HG03460 (cell line): Measurements from ENCODE around the gene SLC7A6.

Experiments used
- ATAC-seq: cut with Tn5 transposase; IDR thresholded peaks from one replicate; pipeline ENCODE4 v1.9.1; 2021; ENCODE audit not compliant: unreplicated experiment

The SLC7A6 gene

GRCh38 chr16:68234188-68235107 is 29.9 kb upstream of the SLC7A6 start:
- ATAC-seq, result no peak

GRCh38 chr16:68235108-68235886 is 29.0 kb upstream of the SLC7A6 start:
- no peak for ATAC-seq

GRCh38 chr16:68235887-68236136 is 28.5 kb upstream of the SLC7A6 start, which contains the start of gene ESRP2:
Gene ESRP2, minus strand, starts transcription at chr16:68236127. Its CDS starts 82 bp downstream, at chr16:68236045.
- ATAC-seq, result no peak

- no peak for ATAC-seq
Measured at GRCh38 chr16:68236137-68236825, 28.0 kb upstream of the SLC7A6 start.

- no peak for ATAC-seq
Measured at GRCh38 chr16:68236826-68237242, 27.5 kb upstream of the SLC7A6 start.

GRCh38 chr16:68237243-68238028 is 26.9 kb upstream of the SLC7A6 start:
- peak; percentile 75 for ATAC-seq

GRCh38 chr16:68238029-68238345 is 26.3 kb upstream of the SLC7A6 start:
- ATAC-seq, result peak; percentile 12

- no peak for ATAC-seq
Measured at GRCh38 chr16:68242085-68242484, 22.2 kb upstream of the SLC7A6 start.

GRCh38 chr16:68242926-68243858 is 21.1 kb upstream of the SLC7A6 start:
- no peak for ATAC-seq

GRCh38 chr16:68244481-68244902 is 19.8 kb upstream of the SLC7A6 start:
- ATAC-seq, result no peak

GRCh38 chr16:68244903-68245853 is 19.1 kb upstream of the SLC7A6 start, which contains the start of gene PLA2G15:
Gene PLA2G15, plus strand, starts transcription at chr16:68245373. Its CDS starts 54 bp downstream, at chr16:68245427.
- peak; percentile 78 for ATAC-seq

GRCh38 chr16:68246121-68246520 is 18.2 kb upstream of the SLC7A6 start:
- ATAC-seq, result no peak

- no peak for ATAC-seq
Measured at GRCh38 chr16:68246666-68247065, 17.7 kb upstream of the SLC7A6 start.

- ATAC-seq, result no peak
Measured at GRCh38 chr16:68247400-68247799, 16.9 kb upstream of the SLC7A6 start.

GRCh38 chr16:68247932-68248331 is 16.4 kb upstream of the SLC7A6 start:
- no peak for ATAC-seq

- no peak for ATAC-seq
Measured at GRCh38 chr16:68249371-68249770, 15.0 kb upstream of the SLC7A6 start.

GRCh38 chr16:68250951-68251350 is 13.4 kb upstream of the SLC7A6 start:
- ATAC-seq, result no peak

GRCh38 chr16:68251832-68252231 is 12.5 kb upstream of the SLC7A6 start:
- ATAC-seq, result no peak

GRCh38 chr16:68252383-68252782 is 11.9 kb upstream of the SLC7A6 start:
- ATAC-seq, result no peak
